Activated naive CD4-positive, alpha-beta T cell treated with anti-CD3 and anti-CD28 coated beads for 36 hours (primary cell): ENCODE measurements around the gene LANCL2. TPM values are rescaled to one million over a fixed set of nuclear protein-coding genes. Genes with fewer than 3 reads are reported as not detected.
A peak's percentile ranks its signal among the peaks of the same experiment; 100 is the strongest.

Source experiments
- CTCF ChIA-PET: fragments of 350-600 bp; sonication (Branson Sonifier 250); formaldehyde crosslinking; loops from one replicate; lab custom pipeline; 2021; ENCODE audit warnings: antibody characterized with exemption; lab: Charles Lee
- DNase-seq: peaks from one replicate; pipeline ENCODE4 v3.0.0-alpha.2; 2020
- H3K27ac Mint-ChIP-seq: one replicate; pipeline ENCODE4 v1.8.0; 2021; ENCODE audit warnings: mild to moderate bottlenecking, mixed read lengths
- H3K27me3 Mint-ChIP-seq: one replicate; pipeline ENCODE4 v1.8.0; 2021; ENCODE audit warnings: low read depth, mixed read lengths
- H3K36me3 Mint-ChIP-seq: one replicate; pipeline ENCODE4 v1.8.0; 2021; ENCODE audit warnings: low read depth, mixed read lengths
- H3K4me1 Mint-ChIP-seq: one replicate; pipeline ENCODE4 v1.8.0; 2021; ENCODE audit warnings: low read depth, mixed read lengths
- H3K4me3 Mint-ChIP-seq: one replicate; pipeline ENCODE4 v1.8.0; 2021; ENCODE audit warnings: mild to moderate bottlenecking, moderate library complexity, mixed read lengths
- H3K9me3 Mint-ChIP-seq: one replicate; pipeline ENCODE4 v1.8.0; 2021; ENCODE audit warnings: mixed read lengths
- intact Hi-C: fragments of 100-400 bp; cut with micrococcal nuclease; formaldehyde crosslinking; loops from one replicate; pipeline ENCODE4 v1.15.1; 2023
- total RNA-seq, 2 experiments: library from RNA; stranded (reverse); gene quantifications; one replicate each; pipeline ENCODE4 v1.2.3, GENCODE V29; 2021

The LANCL2 gene, protein sequence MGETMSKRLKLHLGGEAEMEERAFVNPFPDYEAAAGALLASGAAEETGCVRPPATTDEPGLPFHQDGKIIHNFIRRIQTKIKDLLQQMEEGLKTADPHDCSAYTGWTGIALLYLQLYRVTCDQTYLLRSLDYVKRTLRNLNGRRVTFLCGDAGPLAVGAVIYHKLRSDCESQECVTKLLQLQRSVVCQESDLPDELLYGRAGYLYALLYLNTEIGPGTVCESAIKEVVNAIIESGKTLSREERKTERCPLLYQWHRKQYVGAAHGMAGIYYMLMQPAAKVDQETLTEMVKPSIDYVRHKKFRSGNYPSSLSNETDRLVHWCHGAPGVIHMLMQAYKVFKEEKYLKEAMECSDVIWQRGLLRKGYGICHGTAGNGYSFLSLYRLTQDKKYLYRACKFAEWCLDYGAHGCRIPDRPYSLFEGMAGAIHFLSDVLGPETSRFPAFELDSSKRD
- total RNA-seq: 10 to 100 TPM; 10.6 to 11.1 TPM

DNA sequence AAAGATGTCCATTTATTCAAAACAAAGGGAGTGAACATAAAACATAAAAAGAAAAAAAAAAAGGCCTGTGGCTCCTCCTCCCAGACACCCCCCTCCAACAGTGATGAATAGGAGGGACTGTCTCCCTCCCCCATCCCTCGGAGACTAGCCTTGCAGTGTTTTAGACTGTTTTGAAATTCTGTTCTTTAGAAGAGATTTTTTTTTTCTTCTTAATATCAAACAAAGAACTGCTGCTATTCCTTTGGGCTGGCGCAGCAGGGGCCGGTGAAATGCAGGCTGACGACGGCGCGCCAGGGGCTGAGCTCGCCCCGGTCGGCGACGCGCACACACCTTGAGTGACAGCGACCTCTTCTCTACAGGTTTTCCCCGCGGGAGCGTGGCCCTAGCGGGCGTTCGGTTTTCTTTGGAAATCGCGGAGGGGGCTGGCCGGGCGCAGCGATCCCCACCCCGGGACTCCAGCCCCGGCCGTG, at the start of gene LANCL2:
LANCL2 (plus strand) TSS at position 133 of the 470 bp plus-strand sequence. CDS start 689 bp downstream, outside the sequence.
- Mint-ChIP-seq H3K27ac (peak within 1 kb of the TSS; percentile 96), H3K4me1 (peaks cover 8% of the 10 kb centered on the region), H3K36me3 (peaks cover 9% of the 10 kb centered on the region), H3K4me3 (peak within 1 kb of the TSS; percentile 92), H3K27me3 (no peaks in the 10 kb centered on the region), H3K9me3 (no peaks in the 10 kb centered on the region)
- intact Hi-C loops: loop anchor here (1.0 to 5.0 kb wide), 7 partner anchors 50 to 741 kb away; partner anchors contain the start of gene CHCHD2
- DNase-seq: peak; percentile 52
- CTCF ChIA-PET: interaction anchor here (0.8 to 1.2 kb wide), 2 partner anchors 14 to 50 kb away, joined by 3 to 5 read pairs; no protein-coding TSS in a partner anchor

DNA sequence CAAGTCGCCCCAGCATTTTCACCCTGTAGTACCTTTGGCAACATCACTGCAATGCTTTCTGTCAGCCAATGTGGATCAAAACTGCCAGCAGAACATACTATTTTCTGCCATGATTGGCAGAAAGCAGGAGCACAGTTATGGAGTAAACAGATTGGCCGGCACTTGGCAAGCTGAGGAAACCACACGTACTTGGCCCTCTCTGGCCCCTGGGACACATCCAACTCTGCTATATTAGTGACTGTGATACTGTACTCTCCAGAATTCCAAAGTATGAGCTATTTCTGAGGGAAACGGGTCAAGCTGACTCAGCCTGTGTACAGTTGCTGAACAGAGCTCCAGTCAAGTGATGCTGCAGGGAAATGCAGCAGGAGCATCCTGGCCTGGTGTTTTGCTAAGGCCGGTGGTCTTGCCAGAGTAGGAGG, 39.8 kb upstream of the LANCL2 start:
- CTCF ChIA-PET: interaction anchor here (0.5 kb wide), 1 partner anchor 274 kb away, joined by 6 read pairs; no protein-coding TSS in a partner anchor
- intact Hi-C loops: no loop called here
- H3K27me3 Mint-ChIP-seq: peaks cover 10% of the 10 kb centered on the region
- no peaks in the 10 kb centered on the region for H3K9me3 Mint-ChIP-seq
- no peak for DNase-seq
- no peaks in the 10 kb centered on the region for H3K36me3 Mint-ChIP-seq
- no peak overlapping the region for H3K27ac Mint-ChIP-seq
- H3K4me1 Mint-ChIP-seq: no peaks in the 10 kb centered on the region
- H3K4me3 Mint-ChIP-seq: no peak overlapping the region

DNA sequence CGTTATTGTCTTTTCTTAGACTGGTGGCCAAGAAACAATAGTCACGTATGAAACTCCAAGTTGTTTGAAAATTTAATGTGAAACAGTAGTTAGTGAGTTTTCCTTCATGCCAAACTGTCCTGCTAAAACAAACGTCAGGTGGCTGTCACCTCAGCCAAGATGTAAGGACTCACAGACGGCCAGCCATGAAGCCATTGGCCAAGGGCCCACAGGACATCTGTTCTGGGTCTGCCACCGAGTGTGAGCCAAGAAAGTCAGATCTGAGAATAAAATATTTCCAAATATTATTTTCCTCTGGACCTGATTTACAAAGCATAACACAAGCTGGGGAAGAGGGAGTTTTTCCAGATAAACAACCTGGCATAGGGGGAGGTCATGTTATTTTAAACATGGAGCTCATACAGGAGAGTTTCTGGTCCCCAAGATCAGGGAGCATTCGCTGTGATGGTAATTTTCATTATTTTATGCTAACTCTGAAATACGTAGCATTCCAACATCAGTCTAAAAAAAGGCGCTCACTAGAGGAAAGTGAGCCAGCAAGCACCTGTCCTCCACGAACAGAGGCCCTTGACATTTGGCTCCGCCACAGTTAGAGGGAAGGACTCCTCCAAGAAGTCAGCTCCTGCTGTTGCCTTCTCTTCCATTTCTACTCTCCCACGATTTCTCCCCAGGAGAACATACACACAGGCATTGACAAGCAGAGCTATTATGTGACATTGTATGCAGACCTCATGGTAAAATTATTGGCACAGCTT, 38.9 kb upstream of the LANCL2 start:
- Mint-ChIP-seq H3K9me3 (no peaks in the 10 kb centered on the region), H3K4me1 (no peaks in the 10 kb centered on the region), H3K36me3 (no peaks in the 10 kb centered on the region), H3K27ac (no peak overlapping the region), H3K4me3 (no peak overlapping the region), H3K27me3 (peaks cover 8% of the 10 kb centered on the region)
- intact Hi-C loops: no loop called here
- DNase-seq: no peak
- CTCF ChIA-PET: interaction anchor here (1.4 kb wide), 1 partner anchor 89 kb away, joined by 3 read pairs; no protein-coding TSS in a partner anchor

DNA sequence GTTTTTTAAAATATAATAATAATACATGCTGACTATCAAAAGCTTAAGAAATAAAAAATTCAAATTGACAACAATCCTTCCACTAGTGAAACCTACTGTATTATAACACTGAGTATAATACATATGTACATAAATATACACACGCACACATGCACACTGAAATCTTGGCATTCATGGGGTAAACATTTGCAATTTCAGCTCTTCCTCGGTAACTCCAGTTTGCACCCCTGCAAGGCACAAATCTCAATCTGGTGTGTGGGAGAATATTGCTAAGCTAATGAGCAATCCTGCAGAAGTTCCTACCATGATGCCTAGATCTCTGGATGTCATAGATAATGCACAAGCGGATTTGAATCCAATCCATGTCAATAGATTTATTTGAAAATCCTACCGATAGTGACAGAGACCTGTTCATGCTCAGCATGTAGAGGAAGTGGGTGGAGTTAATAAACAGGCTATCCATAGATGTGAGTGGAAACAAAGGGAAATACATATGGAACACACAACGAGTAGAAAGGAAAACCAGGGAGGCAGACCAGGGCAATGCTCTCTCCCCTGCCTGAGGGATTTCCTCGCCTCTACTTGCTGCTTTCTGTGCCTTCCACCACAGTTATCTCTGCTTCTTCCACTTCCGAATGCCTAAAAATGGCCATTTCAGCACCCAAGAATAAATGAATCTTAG, 38.1 kb upstream of the LANCL2 start:
- CTCF ChIA-PET: interaction anchor here (1.4 kb wide), 1 partner anchor 88 kb away, joined by 3 read pairs; no protein-coding TSS in a partner anchor

DNA sequence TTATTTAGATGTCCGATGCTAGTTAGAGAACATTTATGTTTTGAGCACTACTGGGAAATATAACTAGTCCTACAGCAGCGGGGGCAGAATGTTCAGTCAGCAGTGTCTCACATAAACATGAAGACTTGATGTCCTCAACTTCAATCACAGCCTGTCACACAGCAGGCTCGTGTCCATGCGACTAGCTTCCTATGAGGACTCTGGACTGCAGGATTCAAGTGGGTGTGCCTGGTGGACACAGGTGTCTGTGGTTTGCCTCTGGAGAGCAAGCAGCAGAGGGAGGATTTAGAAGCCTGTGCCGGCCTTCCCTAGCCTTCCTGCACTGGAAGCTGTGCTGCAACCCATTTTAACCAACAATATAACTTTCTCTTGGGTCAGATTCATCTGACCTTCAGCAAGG, 30.0 kb upstream of the LANCL2 start:
- H3K27ac Mint-ChIP-seq: no peak overlapping the region
- H3K36me3 Mint-ChIP-seq: no peaks in the 10 kb centered on the region
- DNase-seq: no peak
- intact Hi-C loops: no loop called here
- no peaks in the 10 kb centered on the region for H3K27me3 Mint-ChIP-seq
- no peaks in the 10 kb centered on the region for H3K9me3 Mint-ChIP-seq
- CTCF ChIA-PET: no interaction called here
- H3K4me1 Mint-ChIP-seq: no peaks in the 10 kb centered on the region
- no peak overlapping the region for H3K4me3 Mint-ChIP-seq

More for the DNA sequence above, 38.1 kb upstream of the LANCL2 start:
- H3K4me3 Mint-ChIP-seq: no peak overlapping the region
- H3K9me3 Mint-ChIP-seq: no peaks in the 10 kb centered on the region
- H3K27ac Mint-ChIP-seq: no peak overlapping the region
- DNase-seq: no peak
- H3K36me3 Mint-ChIP-seq: no peaks in the 10 kb centered on the region
- H3K27me3 Mint-ChIP-seq: peaks cover 4% of the 10 kb centered on the region
- H3K4me1 Mint-ChIP-seq: no peaks in the 10 kb centered on the region
- intact Hi-C loops: no loop called here

DNA sequence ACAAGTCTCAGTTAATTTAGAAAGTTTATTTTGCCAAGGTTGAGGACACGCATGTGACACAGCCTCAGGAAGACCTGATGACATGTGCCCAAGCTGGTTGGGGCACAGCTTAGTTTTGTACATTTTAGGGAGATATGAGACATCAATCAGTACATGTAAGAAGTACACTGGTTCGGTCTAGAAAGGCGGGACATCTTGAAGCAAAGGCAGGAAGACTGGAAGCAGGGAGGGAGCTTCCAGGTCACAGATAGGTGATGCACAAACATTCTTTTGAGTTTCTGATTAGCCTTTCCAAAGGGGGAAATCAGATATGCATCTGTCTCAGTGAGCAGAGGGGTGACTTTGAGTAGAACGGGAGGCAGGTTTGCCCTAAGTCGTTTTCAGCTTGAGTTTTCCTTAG, 29.4 kb upstream of the LANCL2 start:
- DNase-seq: no peak
- Mint-ChIP-seq H3K36me3 (no peaks in the 10 kb centered on the region), H3K4me1 (no peaks in the 10 kb centered on the region), H3K4me3 (no peak overlapping the region), H3K9me3 (no peaks in the 10 kb centered on the region), H3K27me3 (no peaks in the 10 kb centered on the region), H3K27ac (no peak overlapping the region)
- intact Hi-C loops: no loop called here
- CTCF ChIA-PET: no interaction called here

DNA sequence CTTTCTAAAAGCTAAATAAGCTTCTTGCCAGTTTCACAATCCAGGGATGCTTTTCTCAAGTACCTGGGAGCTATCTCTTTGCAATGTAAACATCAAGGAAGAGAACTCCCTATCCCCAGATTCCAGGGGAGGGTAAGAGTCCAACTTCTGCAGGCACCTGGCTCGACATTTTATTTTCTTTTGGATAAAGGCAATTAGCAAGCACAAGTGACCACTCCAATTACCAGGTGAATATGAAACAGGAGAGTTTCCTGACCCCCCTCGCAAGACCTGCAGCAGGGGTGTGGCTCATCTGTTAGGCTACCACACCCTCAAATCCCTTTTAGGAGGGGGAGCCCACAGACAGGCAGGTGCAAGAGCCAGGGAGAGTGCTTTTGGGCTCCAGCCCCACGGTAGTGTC, 28.6 kb upstream of the LANCL2 start:
- no peaks in the 10 kb centered on the region for H3K9me3 Mint-ChIP-seq
- DNase-seq: no peak
- H3K27ac Mint-ChIP-seq: no peak overlapping the region
- H3K36me3 Mint-ChIP-seq: no peaks in the 10 kb centered on the region
- CTCF ChIA-PET: no interaction called here
- H3K27me3 Mint-ChIP-seq: no peaks in the 10 kb centered on the region
- no peaks in the 10 kb centered on the region for H3K4me1 Mint-ChIP-seq
- no peak overlapping the region for H3K4me3 Mint-ChIP-seq
- intact Hi-C loops: no loop called here

DNA sequence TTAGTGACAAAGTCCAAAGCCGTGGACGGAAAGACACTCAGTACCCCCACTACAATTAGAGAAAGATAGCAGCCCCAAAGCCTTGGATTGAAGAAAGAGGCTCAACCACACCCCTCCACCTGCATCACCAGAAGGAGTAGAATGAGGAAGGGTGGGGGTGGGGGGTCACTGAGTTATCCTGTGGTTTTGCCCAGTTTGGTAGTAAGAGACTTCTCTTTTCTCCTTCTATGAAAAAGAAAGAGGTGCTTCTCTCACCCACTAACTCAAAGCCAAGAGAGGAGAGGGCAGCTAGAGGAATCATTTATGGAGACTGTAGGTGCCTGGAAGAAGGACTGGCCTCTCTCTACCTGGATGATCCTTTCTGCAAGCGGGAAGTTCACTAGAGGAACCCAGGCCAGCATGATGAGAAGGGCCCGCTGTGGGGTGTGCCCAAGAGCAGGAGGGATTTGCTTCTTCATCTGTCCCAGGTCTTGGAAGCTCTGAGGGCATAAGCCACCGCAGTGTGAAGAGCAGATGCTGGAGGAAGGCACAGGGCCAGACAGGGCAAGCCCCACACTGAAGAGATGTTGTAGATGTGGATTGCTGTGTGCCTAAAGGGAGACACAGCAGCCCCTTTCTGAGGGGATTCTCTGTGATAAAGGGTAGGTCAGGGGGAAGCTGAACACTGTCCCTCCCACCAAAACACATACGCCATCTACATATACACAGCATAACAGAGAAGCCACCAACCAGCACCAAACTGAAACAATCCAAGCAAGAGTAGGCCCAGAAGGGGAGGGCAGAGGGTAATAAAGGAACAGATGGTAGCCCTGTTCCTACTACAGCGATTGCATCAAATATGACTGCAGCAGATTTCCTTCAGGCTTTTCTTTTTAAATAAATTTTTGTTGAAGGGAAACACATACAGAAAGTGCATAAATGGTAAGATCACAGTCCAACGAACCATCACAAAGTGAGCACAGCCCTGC, 25.8 kb upstream of the LANCL2 start:
- H3K4me3 Mint-ChIP-seq: no peak overlapping the region
- intact Hi-C loops: no loop called here
- no peaks in the 10 kb centered on the region for H3K9me3 Mint-ChIP-seq
- no peak for DNase-seq
- no peaks in the 10 kb centered on the region for H3K27me3 Mint-ChIP-seq
- no peak overlapping the region for H3K27ac Mint-ChIP-seq
- H3K4me1 Mint-ChIP-seq: no peaks in the 10 kb centered on the region
- no peaks in the 10 kb centered on the region for H3K36me3 Mint-ChIP-seq
- CTCF ChIA-PET: no interaction called here

DNA sequence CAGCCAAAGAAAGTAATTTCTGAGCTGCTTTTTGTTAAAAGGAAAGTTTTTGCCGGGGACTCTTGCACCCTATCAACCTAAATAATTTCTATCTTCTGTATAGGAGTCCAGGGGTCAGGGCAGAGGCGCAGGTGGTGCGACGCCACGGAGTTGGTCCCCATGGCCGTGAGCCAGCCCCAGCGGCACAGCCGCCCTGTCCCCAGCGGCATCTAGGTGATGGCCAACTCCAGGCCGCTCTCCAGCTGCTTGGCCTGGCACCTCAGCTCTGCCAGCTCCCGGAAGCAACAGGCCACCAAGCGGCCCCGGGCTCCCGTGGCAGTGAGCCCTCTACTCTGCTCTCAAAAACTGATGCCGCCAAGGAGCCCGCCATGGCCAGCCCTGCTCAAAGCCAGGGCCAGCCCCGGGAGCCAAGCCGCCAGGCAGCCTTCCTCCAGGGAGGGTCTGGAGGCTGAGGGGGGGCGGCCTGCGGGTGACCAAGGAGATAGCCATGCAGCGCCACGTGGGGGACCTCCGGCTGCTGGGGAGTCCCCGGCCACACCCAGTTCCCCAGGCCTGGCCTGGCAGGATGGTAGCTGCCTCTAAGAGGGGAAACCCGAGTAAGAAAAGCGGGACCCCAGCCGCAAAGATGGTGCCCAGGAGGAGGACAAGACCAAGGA, 22.8 kb upstream of the LANCL2 start:
- Mint-ChIP-seq H3K4me1 (no peaks in the 10 kb centered on the region), H3K27me3 (peaks cover 6% of the 10 kb centered on the region), H3K4me3 (no peak overlapping the region), H3K27ac (no peak overlapping the region), H3K36me3 (no peaks in the 10 kb centered on the region), H3K9me3 (no peaks in the 10 kb centered on the region)
- DNase-seq: no peak
- CTCF ChIA-PET: no interaction called here
- intact Hi-C loops: no loop called here

DNA sequence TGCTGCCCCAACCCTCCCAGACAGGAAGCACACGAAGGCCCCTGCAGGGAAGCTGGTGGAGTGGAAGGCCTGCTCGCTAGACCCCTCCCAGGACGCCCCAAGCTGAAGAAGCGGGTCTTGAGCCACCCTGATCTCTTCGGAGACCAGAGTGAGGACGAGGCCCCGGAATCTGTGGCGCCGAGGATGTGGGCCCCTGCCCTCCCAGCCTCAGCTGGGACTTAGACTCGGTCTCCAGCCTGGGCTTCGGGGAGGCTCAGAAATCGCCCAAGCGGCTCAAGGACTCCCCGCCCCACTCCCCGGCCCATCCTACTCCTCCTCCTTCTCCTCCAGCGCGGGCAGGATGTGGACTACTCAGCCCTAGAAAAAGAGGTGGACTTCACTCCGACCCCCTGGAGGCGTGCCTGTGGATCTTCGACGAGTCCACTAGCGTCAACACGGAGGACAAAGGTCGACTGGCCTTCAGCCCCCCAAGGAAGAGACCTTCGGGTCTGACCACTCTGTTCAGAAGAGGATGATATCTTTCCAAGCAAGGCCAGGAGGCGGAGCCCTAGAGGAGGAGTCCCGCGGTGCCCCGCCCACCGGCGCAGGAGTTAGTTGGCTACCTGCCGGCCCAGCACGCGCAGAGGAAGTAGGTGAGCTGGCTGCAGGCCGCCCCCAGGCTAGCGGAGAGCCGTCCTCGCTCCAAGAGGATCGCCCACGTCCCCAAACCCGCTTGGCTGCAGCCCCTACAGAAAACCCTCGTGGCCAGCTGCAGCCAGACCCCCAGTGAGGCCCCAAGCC, 21.9 kb upstream of the LANCL2 start:
- DNase-seq: no peak
- H3K27me3 Mint-ChIP-seq: peaks cover 8% of the 10 kb centered on the region
- H3K27ac Mint-ChIP-seq: no peak overlapping the region
- H3K9me3 Mint-ChIP-seq: no peaks in the 10 kb centered on the region
- no peaks in the 10 kb centered on the region for H3K4me1 Mint-ChIP-seq
- H3K36me3 Mint-ChIP-seq: no peaks in the 10 kb centered on the region
- intact Hi-C loops: no loop called here
- CTCF ChIA-PET: no interaction called here
- no peak overlapping the region for H3K4me3 Mint-ChIP-seq
